ENCODE results near the gene ANXA2. TPM values are rescaled to one million over a fixed set of nuclear protein-coding genes. Genes with fewer than 3 reads are reported as not detected.
A peak's percentile ranks its signal among the peaks of the same experiment; 100 is the strongest.

The ANXA2 gene
- total RNA-seq, 1 experiment from 2014 or later, result 2,114 TPM

DNA sequence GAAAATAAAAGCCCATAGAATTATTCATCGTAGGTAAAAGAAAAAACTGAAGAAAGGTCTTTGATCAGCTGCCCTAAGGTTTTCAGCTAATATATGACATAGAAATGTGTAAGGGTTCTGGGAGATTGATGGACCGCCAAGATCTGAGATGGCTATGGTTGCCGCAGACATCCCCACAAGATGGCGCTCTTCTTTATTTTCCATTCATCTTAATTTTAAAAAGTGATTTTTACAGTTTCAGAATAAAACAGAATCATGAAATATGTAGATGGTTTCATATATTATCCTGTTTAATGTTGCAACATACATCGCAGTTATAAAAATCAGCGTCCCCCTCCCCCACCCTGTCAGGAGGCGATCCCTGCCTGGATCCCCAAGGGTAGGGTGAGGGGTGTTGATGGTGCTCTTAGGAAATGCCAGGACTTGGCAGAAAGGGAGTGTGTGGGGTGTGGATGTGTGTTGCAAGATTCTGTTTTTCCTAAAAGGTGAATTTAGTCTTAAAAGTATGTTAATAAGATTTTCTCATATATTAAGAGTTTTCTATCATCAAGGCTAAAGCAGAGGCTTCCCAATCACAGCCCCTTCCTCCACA lies 68.8 kb downstream of the ANXA2 start:
- H3K27ac ChIP-seq (ENCODE audit: low read length), result no peak overlapping the region
- ATAC-seq, result peak; percentile 54; the same call in 1 of the 2 replicates
- H3F3A ChIP-seq (ENCODE audit: low read length, unreplicated experiment), result no peaks in the 10 kb centered on the region
- no peaks in the 10 kb centered on the region for H3K9me2 ChIP-seq (replicated peaks; ENCODE audit: low read length)
- intact Hi-C loops (cut with micrococcal nuclease), result loop anchor here (1.0 to 10.0 kb wide), 3 partner anchors 191 to 324 kb away; partner anchors contain the start of gene FOXB1
- no peaks in the 10 kb centered on the region; the same call in 1 of the 2 replicates for H4K20me1 ChIP-seq (ENCODE audit: low read length)
- POLR2A ChIA-PET (ENCODE audit: unreplicated experiment), result interaction anchor here (0.7 kb wide), 1 partner anchor 222 kb away, joined by 3 read pairs; no protein-coding TSS in a partner anchor
- H3K27me3 ChIP-seq (ENCODE audit: low read length), result peaks cover 27% of the 10 kb centered on the region
- no peak overlapping the region for H2AFZ ChIP-seq (ENCODE audit: low read length)
- TF ChIP-seq, protein P1, sequence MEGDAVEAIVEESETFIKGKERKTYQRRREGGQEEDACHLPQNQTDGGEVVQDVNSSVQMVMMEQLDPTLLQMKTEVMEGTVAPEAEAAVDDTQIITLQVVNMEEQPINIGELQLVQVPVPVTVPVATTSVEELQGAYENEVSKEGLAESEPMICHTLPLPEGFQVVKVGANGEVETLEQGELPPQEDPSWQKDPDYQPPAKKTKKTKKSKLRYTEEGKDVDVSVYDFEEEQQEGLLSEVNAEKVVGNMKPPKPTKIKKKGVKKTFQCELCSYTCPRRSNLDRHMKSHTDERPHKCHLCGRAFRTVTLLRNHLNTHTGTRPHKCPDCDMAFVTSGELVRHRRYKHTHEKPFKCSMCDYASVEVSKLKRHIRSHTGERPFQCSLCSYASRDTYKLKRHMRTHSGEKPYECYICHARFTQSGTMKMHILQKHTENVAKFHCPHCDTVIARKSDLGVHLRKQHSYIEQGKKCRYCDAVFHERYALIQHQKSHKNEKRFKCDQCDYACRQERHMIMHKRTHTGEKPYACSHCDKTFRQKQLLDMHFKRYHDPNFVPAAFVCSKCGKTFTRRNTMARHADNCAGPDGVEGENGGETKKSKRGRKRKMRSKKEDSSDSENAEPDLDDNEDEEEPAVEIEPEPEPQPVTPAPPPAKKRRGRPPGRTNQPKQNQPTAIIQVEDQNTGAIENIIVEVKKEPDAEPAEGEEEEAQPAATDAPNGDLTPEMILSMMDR (conservative IDR thresholded peaks at IDR 0.05; ENCODE audit: low read depth, low read length), result peak; percentile 79
- TF ChIP-seq EZH2phosphoT487 (IDR thresholded peaks at IDR 0.05; ENCODE audit: borderline replicate concordance, low read length) (no peak), EZH2 (IDR thresholded peaks at IDR 0.05; ENCODE audit: low read length, unreplicated experiment) (no peak)
- H3K9me3 ChIP-seq (ENCODE audit: low read length), result no peaks in the 10 kb centered on the region
- CTCF ChIA-PET, result interaction anchor here (0.7 kb wide), 2 partner anchors 16 to 44 kb away, joined by 3 read pairs; no protein-coding TSS in a partner anchor
- H3K4me2 ChIP-seq (ENCODE audit: low read length), result 0 out of 2 replicates have a peak overlapping the region, but pooled peaks have one; percentile 38
- H3K4me3 ChIP-seq (ENCODE audit: low read length), result no peak overlapping the region
- BruUV-seq (replicated peaks), result no TSS peak
- H3K36me3 ChIP-seq (ENCODE audit: low read depth, low read length), result no peaks in the 10 kb centered on the region
- no peaks in the 10 kb centered on the region for H3K79me2 ChIP-seq (ENCODE audit: low read length)
- H3K9ac ChIP-seq (ENCODE audit: low read length), result no peak overlapping the region
- H3K4me1 ChIP-seq (ENCODE audit: insufficient read depth, low read length), result no peaks in the 10 kb centered on the region; the same call in 1 of the 2 replicates
- DNase-seq, result peak; percentile 53

DNA sequence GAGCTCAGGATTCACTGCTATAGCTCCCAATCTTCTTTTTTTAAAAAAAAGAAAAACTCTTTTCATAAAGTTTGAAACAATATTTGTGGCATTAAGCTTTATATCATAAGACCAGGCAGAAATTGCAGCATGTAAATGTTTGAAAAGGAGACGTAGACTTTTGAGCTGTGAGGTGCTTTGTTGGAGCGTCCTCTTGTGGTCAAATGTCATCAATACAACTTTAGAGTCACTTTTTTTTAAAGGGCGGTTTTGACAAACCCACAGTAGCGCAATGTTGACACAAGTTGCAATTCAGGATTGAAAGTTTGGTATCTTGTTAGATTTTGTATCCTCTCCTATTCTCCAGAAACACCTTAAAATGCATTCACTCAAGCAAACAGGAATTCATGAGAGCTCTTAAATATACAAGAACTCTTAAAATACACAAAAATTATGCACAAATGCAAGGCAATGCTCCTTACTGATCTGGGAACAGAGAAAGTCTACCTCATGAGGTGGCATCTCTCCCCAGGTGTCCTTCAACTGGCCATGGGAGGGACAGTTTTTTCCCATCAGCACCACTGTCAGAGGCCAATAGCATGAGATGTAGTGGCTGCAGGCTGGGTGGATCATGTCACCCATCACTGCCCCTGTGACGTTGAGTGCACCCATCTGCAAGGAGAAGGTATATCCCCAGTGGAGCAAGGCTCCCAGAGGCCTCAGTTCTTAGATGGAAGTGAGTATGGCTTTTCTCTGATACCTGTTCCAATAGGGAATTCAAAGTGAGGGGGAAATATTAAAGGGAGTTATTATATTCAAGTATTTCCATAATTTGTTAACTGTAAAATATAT lies 70.7 kb downstream of the ANXA2 start:
- Histone ChIP-seq H3K27me3 (ENCODE audit: low read length) (peaks cover 46% of the 10 kb centered on the region), H3F3A (ENCODE audit: low read length, unreplicated experiment) (no peaks in the 10 kb centered on the region), H3K36me3 (ENCODE audit: low read depth, low read length) (no peaks in the 10 kb centered on the region), H3K9ac (ENCODE audit: low read length) (no peak overlapping the region), H3K79me2 (ENCODE audit: low read length) (no peaks in the 10 kb centered on the region), H3K9me2 (replicated peaks; ENCODE audit: low read length) (no peaks in the 10 kb centered on the region), H3K9me3 (ENCODE audit: low read length) (no peaks in the 10 kb centered on the region), H3K27ac (ENCODE audit: low read length) (no peak overlapping the region), H3K4me1 (ENCODE audit: insufficient read depth, low read length) (no peaks in the 10 kb centered on the region; the same call in 1 of the 2 replicates), H3K4me2 (ENCODE audit: low read length) (no peak overlapping the region), H3K4me3 (ENCODE audit: low read length) (no peak overlapping the region), H2AFZ (ENCODE audit: low read length) (no peak overlapping the region), H4K20me1 (ENCODE audit: low read length) (no peaks in the 10 kb centered on the region; the same call in 1 of the 2 replicates)
- CTCF ChIA-PET, result interaction anchor here (0.6 to 1.1 kb wide), 5 partner anchors 48 to 635 kb away, joined by 3 to 5 read pairs (median 4); no protein-coding TSS in a partner anchor
- TF ChIP-seq, protein P1 (conservative IDR thresholded peaks at IDR 0.05; ENCODE audit: low read depth, low read length), result peak; percentile 83
- TF ChIP-seq EZH2phosphoT487 (IDR thresholded peaks at IDR 0.05; ENCODE audit: borderline replicate concordance, low read length), result no peak
- no peak for TF ChIP-seq EZH2 (IDR thresholded peaks at IDR 0.05; ENCODE audit: low read length, unreplicated experiment)
- ATAC-seq (peak; percentile 59), DNase-seq (peak; percentile 79)
- BruUV-seq (replicated peaks), result no TSS peak
- POLR2A ChIA-PET (ENCODE audit: unreplicated experiment), result interaction anchor here (0.6 kb wide), 2 partner anchors 16 to 636 kb away, joined by 3 to 4 read pairs; no protein-coding TSS in a partner anchor
- intact Hi-C loops (cut with micrococcal nuclease), result loop anchor here (1.0 to 10.0 kb wide), 4 partner anchors 192 to 636 kb away; partner anchors contain the start of gene FOXB1
